Body of pancreas (tissue), 4 donors: ENCODE results near the gene TUBA8. TPM values are rescaled to one million over a fixed set of nuclear protein-coding genes. Genes with fewer than 3 reads are reported as not detected.
"Not testable (repeated sequence)": the region's sequence is repeated elsewhere in the genome, so short reads cannot be mapped to it uniquely, and the experiment has no call there.

ENCODE experiments used
- ATAC-seq: fragments of 150-250 bp; one replicate; pipeline ENCODE4 v1.9.1; 2016
- DNase-seq, 4 donors: peaks; one replicate each; pipeline ENCODE4 v3.0.0-alpha.2; 2019
- H3K27ac ChIP-seq, 4 donors: fragments of 200-600 bp; sonication (generic); 1 replicate in 3 of 4; 2 replicates in 1 of 4; pipeline versions ENCODE4 v1.5.1 to v1.6.1; 2016 to 2019; ENCODE audit warnings: mild to moderate bottlenecking in 1 of 4, mixed read lengths in 1 of 4, moderate library complexity in 1 of 4
- H3K27me3 ChIP-seq, 2 donors: fragments of 200-600 bp; sonication (generic); one replicate each; pipeline ENCODE4 v1.6.0; 2016; ENCODE audit warnings: mild to moderate bottlenecking in 1 of 2
- H3K36me3 ChIP-seq, 2 donors: fragments of 200-600 bp; sonication (generic); replicated peaks in 1 of 2; 2 replicates each; pipeline ENCODE4 v1.5.1; 2016; ENCODE audit warnings: low read depth in 2 of 2; ENCODE audit not compliant: insufficient read depth in 1 of 2
- H3K4me1 ChIP-seq: fragments of 200-600 bp; sonication (generic); one replicate; pipeline ENCODE4 v1.6.0; 2016
- H3K4me3 ChIP-seq, 2 donors: fragments of 200-600 bp; sonication (generic); 1 replicate in 1 of 2; 2 replicates in 1 of 2; pipeline ENCODE4 v1.5.1; 2016 to 2019
- H3K9me3 ChIP-seq, 3 donors: fragments of 200-600 bp; sonication (generic); 1 replicate in 2 of 3; 2 replicates in 1 of 3; pipeline ENCODE4 v1.5.1; 2016
- POLR2A ChIP-seq, 3 donors: fragments of 450-650 bp; IDR thresholded peaks; one replicate each; pipeline ENCODE4 v1.6.1; 2016; ENCODE audit warnings: antibody characterized with exemption in 3 of 3, mild to moderate bottlenecking in 2 of 3
- WGBS, 2 donors: methylation state at CpG; one replicate each; pipeline ENCODE4 v1.1.5; 2017; 5-methylcytosine and 5-hydroxymethylcytosine counted together
- intact Hi-C: fragments of 100-400 bp; cut with DNase I; formaldehyde crosslinking; loops from one replicate; pipeline ENCODE4 v1.15.1; 2023
- total RNA-seq, 2 donors: library from RNA; depleted of rRNA; stranded (reverse); fragments of >200 nt; gene quantifications; one replicate each; pipeline ENCODE4 v1.1.0, GENCODE V29; 2016
- TF ChIP-seq, protein P1 (sequence below), 7 experiments: fragments of 450-650 bp in 4 of 7; fragments of 200-600 bp in 3 of 7; sonication (generic) in 3 of 7; IDR thresholded peaks; one replicate each; pipeline ENCODE4 v1.5.1; 2016 to 2019; ENCODE audit warnings: antibody characterized with exemption in 7 of 7

Gene TUBA8
- total RNA-seq, 2 donors from 2014 or later = 5.2 to 8.6 TPM

DNA sequence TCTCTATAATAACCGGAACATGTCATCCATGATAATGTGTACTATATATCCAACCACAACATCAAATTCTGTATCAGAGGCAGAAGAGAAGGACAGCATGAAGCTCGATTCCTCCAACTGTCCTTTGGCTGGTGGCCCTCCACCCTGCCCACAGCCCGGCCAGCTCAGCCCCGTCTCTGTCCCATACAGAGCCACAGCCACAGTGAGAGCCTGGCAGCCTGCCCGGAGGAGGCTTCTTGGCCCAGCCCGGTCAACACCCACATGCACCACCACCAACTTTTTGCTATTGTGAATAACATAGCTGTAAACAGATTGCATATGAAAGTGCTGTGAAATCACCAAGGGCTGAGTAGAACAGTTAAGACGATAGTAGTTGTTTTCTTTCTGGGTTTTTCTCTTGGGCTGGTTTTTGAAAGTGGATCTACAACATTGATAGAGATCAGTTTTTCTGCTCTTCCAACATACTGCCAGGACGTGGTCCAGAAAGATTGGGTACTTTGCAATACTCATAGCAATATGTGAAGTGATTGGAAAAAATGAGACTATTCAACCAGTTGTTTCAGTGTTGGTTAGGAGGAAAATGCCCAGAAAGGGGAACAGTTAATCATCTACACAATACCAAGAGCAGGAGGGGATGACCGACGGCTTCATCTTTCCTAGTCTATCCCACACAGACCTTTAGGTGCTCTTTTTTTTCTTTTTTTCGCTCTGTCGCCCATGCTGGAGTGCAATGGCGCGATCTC is 6.9 kb upstream of the TUBA8 start:
- intact Hi-C loops = no loop called here

DNA sequence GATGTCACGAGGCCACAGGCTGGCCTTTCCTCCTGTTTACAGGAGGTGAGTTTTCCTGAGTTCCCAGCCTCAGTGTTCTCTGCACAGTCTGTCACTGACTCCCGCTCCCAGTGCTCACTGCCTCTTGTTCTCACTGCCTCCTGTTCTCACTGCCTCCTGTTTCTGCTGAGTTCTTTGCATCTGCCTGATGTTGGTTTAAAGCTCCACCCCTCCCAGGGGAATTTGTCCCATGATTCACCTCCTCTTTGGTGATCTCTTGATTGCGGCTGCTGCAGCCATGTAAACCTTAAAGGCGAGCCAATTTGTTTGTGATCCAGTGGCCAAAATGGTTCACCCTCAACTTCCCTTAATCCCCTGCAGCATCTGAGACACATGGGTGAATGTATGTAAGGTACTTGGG is 6.0 kb upstream of the TUBA8 start:
- DNase-seq = no peak
- Histone ChIP-seq H3K27me3 (no peaks in the 10 kb centered on the region), H3K36me3 (no peaks in the 10 kb centered on the region), H3K9me3 (no peaks in the 10 kb centered on the region), H3K4me3 (no peak overlapping the region), H3K4me1 (no peaks in the 10 kb centered on the region), H3K27ac (no peak overlapping the region)
- TF ChIP-seq, protein P1, sequence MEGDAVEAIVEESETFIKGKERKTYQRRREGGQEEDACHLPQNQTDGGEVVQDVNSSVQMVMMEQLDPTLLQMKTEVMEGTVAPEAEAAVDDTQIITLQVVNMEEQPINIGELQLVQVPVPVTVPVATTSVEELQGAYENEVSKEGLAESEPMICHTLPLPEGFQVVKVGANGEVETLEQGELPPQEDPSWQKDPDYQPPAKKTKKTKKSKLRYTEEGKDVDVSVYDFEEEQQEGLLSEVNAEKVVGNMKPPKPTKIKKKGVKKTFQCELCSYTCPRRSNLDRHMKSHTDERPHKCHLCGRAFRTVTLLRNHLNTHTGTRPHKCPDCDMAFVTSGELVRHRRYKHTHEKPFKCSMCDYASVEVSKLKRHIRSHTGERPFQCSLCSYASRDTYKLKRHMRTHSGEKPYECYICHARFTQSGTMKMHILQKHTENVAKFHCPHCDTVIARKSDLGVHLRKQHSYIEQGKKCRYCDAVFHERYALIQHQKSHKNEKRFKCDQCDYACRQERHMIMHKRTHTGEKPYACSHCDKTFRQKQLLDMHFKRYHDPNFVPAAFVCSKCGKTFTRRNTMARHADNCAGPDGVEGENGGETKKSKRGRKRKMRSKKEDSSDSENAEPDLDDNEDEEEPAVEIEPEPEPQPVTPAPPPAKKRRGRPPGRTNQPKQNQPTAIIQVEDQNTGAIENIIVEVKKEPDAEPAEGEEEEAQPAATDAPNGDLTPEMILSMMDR (IDR thresholded peaks at IDR 0.05) = no peak
- no peak for TF ChIP-seq POLR2A (IDR thresholded peaks at IDR 0.05)
- 92 to 97% methylated on average over 4 of the region's 4 CpGs for WGBS, 2 donors
- intact Hi-C loops = no loop called here
- no peak for ATAC-seq

More for the DNA sequence above, 6.9 kb upstream of the TUBA8 start:
- H3K4me3 ChIP-seq = no peak overlapping the region
- TF ChIP-seq, protein P1 (IDR thresholded peaks at IDR 0.05) = no peak
- no peak for TF ChIP-seq POLR2A (IDR thresholded peaks at IDR 0.05)
- 91% methylated on average over 14 of the region's 14 CpGs for WGBS, 2 donors
- ATAC-seq = no peak
- no peaks in the 10 kb centered on the region for H3K9me3 ChIP-seq
- DNase-seq = no peak
- H3K27me3 ChIP-seq = no peaks in the 10 kb centered on the region
- H3K36me3 ChIP-seq = no peaks in the 10 kb centered on the region
- H3K27ac ChIP-seq = no peak overlapping the region
- H3K4me1 ChIP-seq = no peaks in the 10 kb centered on the region

DNA sequence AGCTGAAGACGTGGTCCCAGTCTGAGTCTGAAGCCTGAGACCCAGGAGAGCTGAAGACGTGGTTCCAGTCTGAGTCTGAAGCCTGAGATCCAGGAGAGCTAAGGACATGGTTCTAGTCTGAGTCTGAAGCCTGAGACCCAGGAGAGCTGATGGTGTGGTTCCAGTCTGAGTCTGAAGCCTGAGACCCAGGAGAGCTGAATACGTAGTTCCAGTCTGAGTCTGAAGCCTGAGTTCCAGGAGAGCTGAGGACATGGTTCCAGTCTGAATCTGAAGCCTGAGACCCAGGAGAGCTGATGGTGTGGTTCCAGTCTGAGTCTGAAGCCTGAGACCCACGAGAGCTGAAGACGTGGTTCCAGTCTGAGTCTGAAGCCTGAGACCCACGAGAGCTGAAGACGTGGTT is 4.6 kb upstream of the TUBA8 start:
- intact Hi-C loops, H3K27me3 ChIP-seq, H3K4me3 ChIP-seq, DNase-seq, H3K9me3 ChIP-seq, H3K27ac ChIP-seq, ATAC-seq, H3K36me3 ChIP-seq: not testable (repeated sequence)
- WGBS, 2 donors = 82 to 93% methylated on average over 6 to 7 of the region's 7 CpGs
- H3K4me1 ChIP-seq = peaks cover 11% of the 10 kb centered on the region

DNA sequence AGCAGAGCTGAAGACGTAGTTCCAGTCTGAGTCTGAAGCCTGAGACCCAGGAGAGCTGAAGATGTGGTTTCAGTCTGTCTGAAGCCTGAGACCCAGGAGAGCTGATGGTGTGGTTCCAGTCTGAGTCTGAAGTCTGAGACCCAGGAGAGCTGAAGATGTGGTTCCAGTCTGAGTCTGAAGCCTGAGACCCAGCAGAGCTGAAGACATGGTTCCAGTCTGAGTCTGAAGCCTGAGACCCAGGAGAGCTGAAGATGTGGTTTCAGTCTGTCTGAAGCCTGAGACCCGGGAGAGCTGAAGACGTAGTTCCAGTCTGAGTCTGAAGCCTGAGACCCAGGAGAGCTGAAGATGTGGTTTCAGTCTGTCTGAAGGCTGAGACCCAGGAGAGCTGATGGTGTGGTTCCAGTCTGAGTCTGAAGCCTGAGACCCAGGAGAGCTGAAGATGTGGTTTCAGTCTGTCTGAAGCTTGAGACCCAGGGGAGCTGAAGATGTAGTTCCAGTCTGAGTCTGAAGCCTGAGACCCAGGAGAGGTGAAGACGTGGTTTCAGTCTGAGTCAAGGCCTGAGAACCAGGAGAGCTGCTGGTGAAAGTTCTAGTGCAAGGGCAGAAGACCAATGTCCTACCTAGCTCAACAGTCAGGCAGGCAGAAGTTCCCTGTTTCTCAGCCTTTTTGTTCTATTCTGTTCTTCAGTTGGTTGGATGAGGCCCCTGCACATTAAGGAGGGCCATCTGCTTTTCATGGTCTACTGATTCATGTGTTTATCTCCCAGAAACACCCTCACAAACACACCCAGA is 3.9 kb upstream of the TUBA8 start:
- H3K36me3 ChIP-seq, H3K27me3 ChIP-seq, ATAC-seq, H3K27ac ChIP-seq, H3K4me3 ChIP-seq, intact Hi-C loops, H3K9me3 ChIP-seq, DNase-seq: not testable (repeated sequence)
- H3K4me1 ChIP-seq = peaks cover 19% of the 10 kb centered on the region
- 45 to 74% methylated on average over 4 of the region's 4 CpGs for WGBS, 2 donors

DNA sequence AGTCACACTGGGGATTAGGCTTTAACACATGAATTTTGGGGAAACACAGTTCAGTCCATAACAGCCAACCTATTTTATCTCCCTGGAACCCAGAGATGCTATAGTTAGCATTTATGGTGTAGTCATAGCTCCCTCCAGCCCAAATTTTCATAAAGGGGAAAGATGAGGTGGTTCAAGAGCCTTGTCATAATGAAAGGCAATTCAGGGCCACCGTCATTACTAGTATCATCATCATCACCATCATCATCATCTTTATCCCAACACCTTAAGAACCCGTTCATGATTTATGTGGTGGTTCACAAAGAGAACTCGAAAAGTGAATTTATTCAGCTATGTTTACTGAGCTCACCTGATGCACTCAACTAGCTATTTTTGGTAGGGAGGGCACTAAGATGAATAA is 2.4 kb upstream of the TUBA8 start:
- Histone ChIP-seq H3K9me3 (no peaks in the 10 kb centered on the region), H3K4me3 (no peak overlapping the region), H3K27ac (no peak overlapping the region), H3K4me1 (peaks cover 19% of the 10 kb centered on the region), H3K36me3 (no peaks in the 10 kb centered on the region), H3K27me3 (no peaks in the 10 kb centered on the region)
- 84 to 91% methylated on average over 3 of the region's 3 CpGs for WGBS, 2 donors
- intact Hi-C loops = no loop called here
- DNase-seq (no peak), ATAC-seq (no peak)
- no peak for TF ChIP-seq POLR2A (IDR thresholded peaks at IDR 0.05)
- TF ChIP-seq, protein P1 (IDR thresholded peaks at IDR 0.05) = no peak
